GM23338 (cell line): Measurements from ENCODE around the gene TMIGD3. TPM values are rescaled to one million over a fixed set of nuclear protein-coding genes. Genes with fewer than 3 reads are reported as not detected.

Experiments used
- ATAC-seq: fragments of 200-7000 bp; cut with Tn5 transposase; 3 replicates; pipeline ENCODE4 v1.9.1; 2020
- DNase-seq: peaks from one replicate; pipeline ENCODE4 v3.0.0-alpha.2; 2015; ENCODE audit warnings: low spot score
- H2AFZ ChIP-seq: fragments of 200-600 bp; sonication (generic); 2 replicates; pipeline ENCODE4 v1.8.0; 2016; ENCODE audit warnings: antibody characterized with exemption, mild to moderate bottlenecking, moderate library complexity
- H3F3A ChIP-seq: fragments of 200-600 bp; sonication (generic); replicated peaks from 2 replicates; pipeline ENCODE4 v1.8.0; 2017; ENCODE audit warnings: antibody characterized with exemption, mixed run types, low read depth
- H3K27ac ChIP-seq: fragments of 200-600 bp; sonication (generic); 2 replicates; pipeline ENCODE4 v1.6.1; 2016; ENCODE audit warnings: low read depth
- H3K27me3 ChIP-seq: fragments of 200-600 bp; sonication (generic); 2 replicates; pipeline ENCODE4 v1.8.0; 2016; ENCODE audit warnings: mild to moderate bottlenecking, mixed run types, moderate library complexity; ENCODE audit not compliant: insufficient read depth
- H3K36me3 ChIP-seq: fragments of 200-600 bp; sonication (generic); 2 replicates; pipeline ENCODE4 v1.8.0; 2016; ENCODE audit warnings: mild to moderate bottlenecking; ENCODE audit not compliant: insufficient read depth
- H3K4me1 ChIP-seq: fragments of 200-600 bp; sonication (generic); 2 replicates; pipeline ENCODE4 v1.8.0; 2016; ENCODE audit warnings: mild to moderate bottlenecking, moderate library complexity; ENCODE audit not compliant: insufficient read depth
- H3K4me2 ChIP-seq: fragments of 200-600 bp; sonication (generic); 2 replicates; pipeline ENCODE4 v1.7.1; 2017; ENCODE audit warnings: mixed run types
- H3K4me3 ChIP-seq: fragments of 200-600 bp; sonication (generic); 2 replicates; pipeline ENCODE4 v1.6.1; 2016; ENCODE audit warnings: mixed run types
- H3K79me2 ChIP-seq: fragments of 200-600 bp; sonication (generic); replicated peaks from 2 replicates; pipeline ENCODE4 v1.8.0; 2017; ENCODE audit warnings: mild to moderate bottlenecking; ENCODE audit not compliant: insufficient read depth
- H3K9me2 ChIP-seq: fragments of 200-600 bp; sonication (generic); 2 replicates; pipeline ENCODE4 v1.8.0; 2017; ENCODE audit not compliant: insufficient read depth
- H4K20me1 ChIP-seq: fragments of 200-600 bp; sonication (generic); replicated peaks from 2 replicates; pipeline ENCODE4 v1.8.0; 2017; ENCODE audit warnings: mild to moderate bottlenecking; ENCODE audit not compliant: insufficient read depth
- H3K27ac Mint-ChIP-seq: 2 replicates; pipeline ENCODE4 v1.8.0; 2020; ENCODE audit warnings: inconsistent platforms, mild to moderate bottlenecking, moderate library complexity, mixed read lengths
- H3K27me3 Mint-ChIP-seq: 3 replicates; pipeline ENCODE4 v1.8.0; 2022; ENCODE audit warnings: low read depth, mild to moderate bottlenecking, moderate library complexity, mixed read lengths, inconsistent platforms; ENCODE audit not compliant: insufficient read depth, poor library complexity
- H3K36me3 Mint-ChIP-seq: 3 replicates; pipeline ENCODE4 v1.8.0; 2021; ENCODE audit warnings: low read depth, mild to moderate bottlenecking, inconsistent platforms, moderate library complexity, mixed read lengths
- H3K4me1 Mint-ChIP-seq: 3 replicates; pipeline ENCODE4 v1.8.0; 2020; ENCODE audit warnings: mild to moderate bottlenecking, inconsistent platforms, mixed read lengths
- H3K4me3 Mint-ChIP-seq: 3 replicates; pipeline ENCODE4 v1.8.0; 2021; ENCODE audit warnings: moderate library complexity, mild to moderate bottlenecking, inconsistent platforms, mixed read lengths
- H3K9me3 Mint-ChIP-seq: 3 replicates; pipeline ENCODE4 v1.8.0; 2020; ENCODE audit warnings: moderate library complexity, mild to moderate bottlenecking, inconsistent platforms, mixed read lengths
- CREB1 ChIP-seq: fragments of 250-450 bp; sonication (Bioruptor Pico); IDR thresholded peaks from 2 replicates; pipeline ENCODE4 v1.5.0; 2020; ENCODE audit warnings: low read depth, mild to moderate bottlenecking, moderate library complexity
- CTCF ChIP-seq, 2 experiments: fragments of 200-600 bp in 1 of 2; sonication (generic) in 1 of 2; conservative IDR thresholded peaks; 2 replicates each; pipeline versions ENCODE4 v1.5.1 to v1.6.1; 2016 to 2017; ENCODE audit warnings: antibody characterized with exemption in 2 of 2, low read depth in 2 of 2, mild to moderate bottlenecking in 2 of 2, moderate library complexity in 1 of 2
- EZH2 ChIP-seq: fragments of 200-600 bp; sonication (generic); IDR thresholded peaks from one replicate; pipeline ENCODE4 v1.8.0; 2017; ENCODE audit warnings: antibody characterized with exemption, mild to moderate bottlenecking, low read depth; ENCODE audit not compliant: unreplicated experiment
- EZH2phosphoT487 ChIP-seq: fragments of 200-600 bp; sonication (generic); IDR thresholded peaks from one replicate; pipeline ENCODE4 v1.8.1; 2018; ENCODE audit warnings: antibody characterized with exemption; ENCODE audit not compliant: unreplicated experiment
- NANOG ChIP-seq: IDR thresholded peaks from 2 replicates; pipeline ENCODE4 v1.6.1; 2016; ENCODE audit warnings: antibody characterized with exemption, borderline replicate concordance
- POLR2AphosphoS5 ChIP-seq: IDR thresholded peaks from 2 replicates; pipeline ENCODE4 v1.6.1; 2016; ENCODE audit warnings: antibody characterized with exemption, low read depth
- REST ChIP-seq: IDR thresholded peaks from one replicate; pipeline ENCODE4 v1.6.1; 2018; ENCODE audit warnings: antibody characterized with exemption; ENCODE audit not compliant: unreplicated experiment
- STAT1 ChIP-seq: IDR thresholded peaks from one replicate; pipeline ENCODE4 v1.6.1; 2016; ENCODE audit warnings: antibody characterized with exemption; ENCODE audit not compliant: unreplicated experiment
- ZNF114 ChIP-seq: fragments of 250-450 bp; sonication (Bioruptor Pico); IDR thresholded peaks from 2 replicates; pipeline ENCODE4 v1.5.0; 2020; ENCODE audit warnings: mild to moderate bottlenecking, moderate library complexity
- ZNF331 ChIP-seq: fragments of 250-450 bp; sonication (Bioruptor Pico); IDR thresholded peaks from 2 replicates; pipeline ENCODE4 v1.5.0; 2020; ENCODE audit warnings: low read depth, mild to moderate bottlenecking, moderate library complexity
- polyA plus RNA-seq: library from polyadenylated mRNA; unstranded; fragments of >200 nt; fragmentation: Nextera tagmentation; extraction: Ambion mirVana; gene quantifications from 2 replicates; pipeline ENCODE4 v1.2.1, GENCODE V29; 2016
- total RNA-seq: library from RNA; depleted of rRNA; stranded (reverse); fragments of >200 nt; shearing (Covaris generic); gene quantifications from 2 replicates; pipeline ENCODE4 v1.2.3, GENCODE V29; 2014

TMIGD3 gene
- total and polyA plus RNA-seq, 2 experiments from 2014 or later: not detected

- no peak for TF ChIP-seq CTCF (conservative IDR thresholded peaks at IDR 0.05; ENCODE audit: low read depth in 2 of 2)
- TF ChIP-seq EZH2phosphoT487: no peak
- no peak for TF ChIP-seq REST
Measured at GRCh38 chr1:111476761-111477309, 26.6 kb downstream of the TMIGD3 start (continued).

- no peaks in the 10 kb centered on the region for H3K9me2 ChIP-seq
- no peaks in the 10 kb centered on the region for H3K36me3 ChIP-seq
- H3K27ac ChIP-seq: no peak overlapping the region
- DNase-seq: no peak
- H3K79me2 ChIP-seq: no peaks in the 10 kb centered on the region
- no peak for TF ChIP-seq ZNF114 (CRISPR knock-in tag)
- TF ChIP-seq EZH2phosphoT487: no peak
- no peaks in the 10 kb centered on the region for H3F3A ChIP-seq
- no peaks in the 10 kb centered on the region for H3K4me1 Mint-ChIP-seq
- no peak overlapping the region for H3K4me3 Mint-ChIP-seq
- no peaks in the 10 kb centered on the region for H3K9me3 Mint-ChIP-seq
- no peak overlapping the region for H3K27ac Mint-ChIP-seq
- H3K4me1 ChIP-seq: no peaks in the 10 kb centered on the region
- ATAC-seq: no peak
- no peaks in the 10 kb centered on the region for H4K20me1 ChIP-seq
- H3K4me2 ChIP-seq: no peak overlapping the region
- no peak overlapping the region for H2AFZ ChIP-seq
- no peaks in the 10 kb centered on the region for H3K27me3 Mint-ChIP-seq
- H3K27me3 ChIP-seq: no peaks in the 10 kb centered on the region
- no peak overlapping the region for H3K4me3 ChIP-seq
- H3K36me3 Mint-ChIP-seq: no peaks in the 10 kb centered on the region
Measured at GRCh38 chr1:111476214-111476613, 27.2 kb downstream of the TMIGD3 start.

GRCh38 chr1:111475701-111476100 is 27.7 kb downstream of the TMIGD3 start:
- no peak overlapping the region for H3K27ac Mint-ChIP-seq
- H3K27me3 ChIP-seq: no peaks in the 10 kb centered on the region
- no peak for DNase-seq
- no peak for ATAC-seq
- H3K4me3 ChIP-seq: no peak overlapping the region
- H3K27me3 Mint-ChIP-seq: no peaks in the 10 kb centered on the region
- no peaks in the 10 kb centered on the region for H3K4me1 ChIP-seq
- H3K9me3 Mint-ChIP-seq: no peaks in the 10 kb centered on the region
- no peak overlapping the region for H2AFZ ChIP-seq
- no peaks in the 10 kb centered on the region for H3K4me1 Mint-ChIP-seq
- no peaks in the 10 kb centered on the region for H3K36me3 ChIP-seq
- H3K9me2 ChIP-seq: no peaks in the 10 kb centered on the region
- H4K20me1 ChIP-seq: no peaks in the 10 kb centered on the region
- H3F3A ChIP-seq: no peaks in the 10 kb centered on the region
- no peaks in the 10 kb centered on the region for H3K36me3 Mint-ChIP-seq
- H3K4me2 ChIP-seq: no peak overlapping the region
- H3K4me3 Mint-ChIP-seq: no peak overlapping the region
- H3K27ac ChIP-seq: no peak overlapping the region
- H3K79me2 ChIP-seq: no peaks in the 10 kb centered on the region
- TF ChIP-seq NANOG: no peak
- no peak for TF ChIP-seq EZH2phosphoT487
- no peak for TF ChIP-seq CREB1
- no peak for TF ChIP-seq POLR2AphosphoS5
- TF ChIP-seq ZNF331 (CRISPR knock-in tag): no peak
- no peak for TF ChIP-seq ZNF114 (CRISPR knock-in tag)
- TF ChIP-seq CTCF (conservative IDR thresholded peaks at IDR 0.05; ENCODE audit: low read depth in 2 of 2): no peak
- no peak for TF ChIP-seq EZH2
- no peak for TF ChIP-seq STAT1
- no peak for TF ChIP-seq REST
